ENCODE results near the gene ATP7B.

The ATP7B gene

DNA sequence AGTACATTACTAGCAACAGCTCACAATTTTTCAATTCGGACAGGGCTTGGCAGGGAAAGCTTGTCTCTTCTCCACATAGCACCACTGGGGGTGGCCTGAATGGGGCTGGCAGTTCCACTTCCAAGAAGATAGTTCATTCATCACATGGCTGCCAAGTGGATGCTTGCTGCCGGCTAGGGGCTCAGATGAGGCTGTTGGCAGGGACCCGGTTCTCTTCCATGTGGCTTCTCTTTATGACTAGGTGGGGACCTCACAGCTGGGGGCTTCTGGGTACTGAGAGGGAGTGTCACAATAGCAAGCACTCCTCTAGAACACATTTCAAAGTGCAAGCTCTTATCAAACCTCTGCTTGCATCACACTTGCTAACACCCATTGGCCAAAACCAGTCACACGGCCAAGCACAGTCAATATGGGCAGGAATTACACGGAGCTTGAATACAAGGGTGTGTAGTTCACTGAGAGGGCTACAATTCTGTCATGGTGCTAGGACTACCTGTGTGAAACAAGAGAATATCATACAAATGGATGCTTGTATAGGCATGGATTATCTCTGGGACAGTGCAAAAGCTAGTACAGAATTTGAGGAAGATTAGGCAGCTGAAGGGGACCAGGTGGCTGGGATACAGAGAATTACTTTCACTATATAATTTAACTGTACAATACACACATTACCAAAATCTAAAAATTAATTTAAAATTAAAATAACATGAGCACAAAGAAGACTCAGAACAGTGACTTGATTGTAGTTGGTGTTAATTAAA lies 32.3 kb downstream of the ATP7B start:
- no peak overlapping the region for H3K4me3 ChIP-seq (ENCODE audit: low read depth, low read length)
- DNase-seq (ENCODE audit: low read depth): no peak
- TF ChIP-seq, protein P1, sequence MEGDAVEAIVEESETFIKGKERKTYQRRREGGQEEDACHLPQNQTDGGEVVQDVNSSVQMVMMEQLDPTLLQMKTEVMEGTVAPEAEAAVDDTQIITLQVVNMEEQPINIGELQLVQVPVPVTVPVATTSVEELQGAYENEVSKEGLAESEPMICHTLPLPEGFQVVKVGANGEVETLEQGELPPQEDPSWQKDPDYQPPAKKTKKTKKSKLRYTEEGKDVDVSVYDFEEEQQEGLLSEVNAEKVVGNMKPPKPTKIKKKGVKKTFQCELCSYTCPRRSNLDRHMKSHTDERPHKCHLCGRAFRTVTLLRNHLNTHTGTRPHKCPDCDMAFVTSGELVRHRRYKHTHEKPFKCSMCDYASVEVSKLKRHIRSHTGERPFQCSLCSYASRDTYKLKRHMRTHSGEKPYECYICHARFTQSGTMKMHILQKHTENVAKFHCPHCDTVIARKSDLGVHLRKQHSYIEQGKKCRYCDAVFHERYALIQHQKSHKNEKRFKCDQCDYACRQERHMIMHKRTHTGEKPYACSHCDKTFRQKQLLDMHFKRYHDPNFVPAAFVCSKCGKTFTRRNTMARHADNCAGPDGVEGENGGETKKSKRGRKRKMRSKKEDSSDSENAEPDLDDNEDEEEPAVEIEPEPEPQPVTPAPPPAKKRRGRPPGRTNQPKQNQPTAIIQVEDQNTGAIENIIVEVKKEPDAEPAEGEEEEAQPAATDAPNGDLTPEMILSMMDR (IDR thresholded peaks at IDR 0.05; ENCODE audit: insufficient read depth, low read depth, low read length, missing control alignments): no peak

DNA sequence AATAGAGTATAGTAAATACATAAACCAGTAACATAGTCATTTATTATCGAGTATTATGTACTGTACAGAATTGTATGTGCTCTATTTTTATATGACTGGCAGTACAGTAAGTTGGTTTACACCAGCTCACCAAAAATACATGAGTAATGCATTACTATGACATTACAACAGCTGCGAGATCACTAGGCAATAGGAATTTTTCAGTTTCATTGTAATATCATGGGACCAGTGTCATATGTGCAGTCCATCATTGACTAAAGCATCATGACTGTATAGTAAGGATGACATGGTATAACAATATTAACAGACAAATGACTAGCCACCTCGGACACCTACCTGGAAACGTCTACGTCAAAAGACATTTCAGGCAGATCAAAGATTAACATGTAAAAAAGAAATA lies 33.6 kb downstream of the ATP7B start:
- H3K4me3 ChIP-seq (ENCODE audit: low read depth, low read length): no peak overlapping the region
- TF ChIP-seq, protein P1 (IDR thresholded peaks at IDR 0.05; ENCODE audit: insufficient read depth, low read depth, low read length, missing control alignments): no peak
- no peak for DNase-seq (ENCODE audit: low read depth)

DNA sequence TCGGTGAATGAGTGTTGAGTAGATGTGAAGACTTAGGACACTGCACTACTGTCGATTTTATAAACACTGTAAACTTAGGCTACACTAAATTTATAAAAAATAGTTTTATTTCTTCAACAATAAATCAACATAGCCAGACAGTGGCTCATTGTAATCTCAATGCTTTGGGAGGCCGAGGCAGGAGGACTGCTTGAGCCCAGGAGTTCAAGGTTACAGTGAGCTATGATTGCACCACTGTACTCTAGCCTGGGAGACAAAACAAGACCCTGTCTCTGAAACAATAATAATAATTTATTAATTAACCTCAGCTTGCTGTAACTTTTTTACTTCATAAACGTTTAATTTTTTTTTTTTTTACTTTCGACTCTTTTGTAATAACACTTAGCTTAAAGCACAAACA lies 34.4 kb downstream of the ATP7B start:
- TF ChIP-seq, protein P1 (IDR thresholded peaks at IDR 0.05; ENCODE audit: insufficient read depth, low read depth, low read length, missing control alignments): no peak
- DNase-seq (ENCODE audit: low read depth): no peak
- no peak overlapping the region for H3K4me3 ChIP-seq (ENCODE audit: low read depth, low read length)

DNA sequence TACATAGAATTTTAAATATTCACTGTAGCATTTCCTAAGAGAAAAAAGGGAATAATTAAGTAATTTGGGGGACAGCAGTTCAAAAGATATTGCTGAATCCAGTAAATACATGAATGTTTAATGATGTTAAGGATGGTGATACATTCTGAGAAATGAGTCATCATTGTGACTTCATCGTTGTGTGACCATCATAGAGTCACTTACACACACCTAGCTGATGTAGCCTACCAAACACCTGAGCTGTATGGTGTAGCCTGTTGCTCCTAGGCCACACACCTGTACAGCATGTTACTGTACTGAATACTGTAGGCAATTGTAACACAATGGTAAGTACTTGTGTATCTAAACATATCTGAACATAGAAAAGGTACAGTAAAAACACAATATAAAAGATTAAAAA lies 34.8 kb downstream of the ATP7B start:
- DNase-seq (ENCODE audit: low read depth): no peak
- H3K4me3 ChIP-seq (ENCODE audit: low read depth, low read length): no peak overlapping the region
- TF ChIP-seq, protein P1 (IDR thresholded peaks at IDR 0.05; ENCODE audit: insufficient read depth, low read depth, low read length, missing control alignments): no peak

DNA sequence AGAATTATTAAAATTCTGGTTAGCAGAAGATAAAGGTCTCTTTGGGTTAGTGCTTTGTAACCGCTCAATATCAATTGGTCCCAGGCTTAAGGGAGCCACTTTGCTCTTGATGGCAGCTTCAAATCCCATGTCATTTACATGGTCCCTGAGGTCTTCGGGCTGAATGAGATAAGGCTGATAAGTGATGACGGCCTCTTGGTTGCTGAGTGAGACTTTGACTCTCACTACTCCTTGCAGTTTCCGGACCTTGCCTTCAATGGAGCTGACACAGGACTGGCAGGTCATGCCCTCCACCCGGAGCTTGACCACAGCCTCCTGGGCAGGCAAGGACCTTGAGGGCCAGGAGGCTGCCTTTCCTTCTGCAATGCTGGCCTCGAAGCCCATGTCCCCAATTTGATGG lies 36.8 kb downstream of the ATP7B start:
- no peak for DNase-seq (ENCODE audit: low read depth)
- no peak overlapping the region for H3K4me3 ChIP-seq (ENCODE audit: low read depth, low read length)
- TF ChIP-seq, protein P1 (IDR thresholded peaks at IDR 0.05; ENCODE audit: insufficient read depth, low read depth, low read length, missing control alignments): no peak

DNA sequence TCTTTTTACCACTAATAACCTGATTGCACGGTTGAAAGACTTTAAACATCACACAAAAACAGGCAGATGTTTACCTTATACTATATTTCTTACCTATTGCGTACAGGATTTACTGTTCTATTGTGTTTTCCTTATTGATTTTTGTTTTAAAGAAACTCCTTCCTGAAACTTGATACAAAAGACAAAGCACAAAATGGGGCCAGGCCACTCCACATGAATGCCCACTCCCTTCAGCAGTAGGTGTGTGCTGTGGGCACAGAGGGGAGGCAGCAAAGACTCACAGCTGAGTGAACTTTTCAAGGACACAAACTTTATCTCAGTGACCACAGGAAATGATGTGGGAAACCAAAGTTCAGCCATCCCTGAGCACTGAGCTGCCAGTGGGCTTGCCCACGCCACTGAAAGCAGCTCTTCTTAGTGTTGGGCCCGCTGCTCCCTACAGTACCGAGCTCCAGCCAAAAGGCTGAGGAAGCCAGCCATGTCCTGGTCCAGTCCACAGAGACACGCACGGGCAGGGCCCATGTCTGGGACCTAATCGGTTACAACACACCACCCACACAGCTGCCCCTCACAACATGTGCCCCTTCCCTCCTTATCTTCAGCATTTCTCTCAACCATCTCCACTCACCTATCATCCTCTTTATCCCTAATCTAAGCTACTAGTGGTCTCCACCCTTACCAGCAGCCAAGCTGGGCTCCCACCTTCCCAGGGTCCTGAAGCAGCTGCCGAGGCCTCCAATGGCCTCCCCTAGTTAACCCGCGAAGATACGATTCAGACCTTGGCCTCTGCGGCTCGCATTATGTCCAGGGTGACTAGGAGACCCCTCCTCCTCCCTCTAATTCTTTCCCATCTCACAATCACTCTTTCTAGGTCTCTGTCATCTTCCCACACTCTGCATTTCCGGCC lies 39.5 kb downstream of the ATP7B start:
- no peak overlapping the region for H3K4me3 ChIP-seq (ENCODE audit: low read depth, low read length)
- TF ChIP-seq, protein P1 (IDR thresholded peaks at IDR 0.05; ENCODE audit: insufficient read depth, low read depth, low read length, missing control alignments): no peak
- no peak for DNase-seq (ENCODE audit: low read depth)

Data from GM12865 (cell line).